ENCODE measurements around the gene GPX8. TPM values are rescaled to one million over a fixed set of nuclear protein-coding genes. Genes with fewer than 3 reads are reported as not detected.
A peak's percentile ranks its signal among the peaks of the same experiment; 100 is the strongest.

Gene GPX8
- 61.1 TPM for total RNA-seq

DNA sequence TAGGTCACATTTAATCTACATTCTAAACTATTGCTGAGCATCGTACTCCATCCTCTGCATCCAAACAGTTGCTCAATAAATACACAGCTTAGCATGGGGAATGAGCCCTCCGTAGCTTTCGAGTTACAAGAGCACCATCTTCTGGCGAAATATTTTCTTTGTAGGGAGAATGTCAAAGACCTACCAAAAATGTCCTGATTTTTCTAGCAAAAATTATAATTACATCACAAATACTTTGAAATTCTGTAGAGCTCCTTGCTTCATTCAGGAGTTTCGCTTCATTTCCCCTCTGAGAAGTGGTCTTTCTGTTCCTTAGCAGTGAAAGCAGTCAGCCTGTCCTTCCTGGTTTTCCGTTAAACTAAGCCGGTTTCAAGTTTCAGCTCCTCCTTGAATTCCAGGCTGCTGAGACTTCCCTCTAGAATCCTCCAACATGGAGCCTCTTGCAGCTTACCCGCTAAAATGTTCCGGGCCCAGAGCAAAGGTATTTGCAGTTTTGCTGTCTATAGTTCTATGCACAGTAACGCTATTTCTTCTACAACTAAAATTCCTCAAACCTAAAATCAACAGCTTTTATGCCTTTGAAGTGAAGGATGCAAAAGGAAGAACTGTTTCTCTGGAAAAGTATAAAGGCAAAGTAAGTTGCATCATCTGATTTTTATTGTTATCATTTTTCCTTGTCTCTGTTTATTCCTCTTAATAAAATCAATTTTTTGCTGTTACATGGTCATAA is at the start of gene GPX8:
GPX8 (plus strand) TSS at position 409 of the 730 bp plus-strand sequence; CDS start at position 431, 22 bp downstream.
- DNase-seq: peak; percentile 93

GRCh38 chr5:55110217-55110616 is 49.8 kb upstream of the GPX8 start:
- no peak for DNase-seq

DNA sequence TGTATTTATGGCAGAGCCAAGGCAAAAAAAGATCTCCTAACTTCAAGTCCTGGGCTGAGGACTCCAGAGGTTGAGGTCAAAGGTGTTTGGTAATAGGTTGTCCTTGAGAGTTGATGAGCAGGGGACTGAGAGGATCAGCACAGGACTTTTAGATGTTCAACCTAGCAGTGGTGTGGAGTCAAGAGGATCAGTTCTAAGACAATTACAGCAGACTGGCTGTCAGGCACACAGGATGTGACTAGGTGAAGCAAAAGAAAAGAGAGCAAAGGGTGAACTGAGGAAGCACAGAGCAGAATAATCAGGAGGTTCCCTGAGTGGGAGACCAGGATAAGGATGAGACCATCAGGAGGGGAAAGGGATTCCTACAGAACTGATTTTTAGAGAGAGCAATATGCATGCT is 46.6 kb upstream of the GPX8 start:
- DNase-seq: no peak

DNA sequence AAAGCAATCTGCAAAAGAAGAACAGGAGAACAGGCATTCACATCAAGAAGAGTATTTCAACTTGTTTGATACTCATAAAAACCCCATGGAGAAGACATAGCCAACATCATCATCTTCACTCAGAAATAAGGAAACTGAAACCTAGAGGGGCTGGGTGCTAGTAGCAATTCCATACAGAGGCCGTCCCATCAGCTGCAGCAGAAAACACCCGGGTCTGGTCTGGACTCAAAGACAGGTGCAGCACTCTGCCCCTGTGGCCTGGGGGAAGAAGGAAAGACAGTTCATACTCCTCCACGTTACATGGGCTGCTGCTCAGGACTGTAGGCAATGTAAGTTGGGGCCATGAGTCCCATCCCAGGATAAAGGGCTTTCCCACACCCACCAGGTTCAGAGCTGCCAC is 45.9 kb upstream of the GPX8 start:
- DNase-seq: no peak

GRCh38 chr5:55123365-55123764 is 36.6 kb upstream of the GPX8 start:
- DNase-seq: no peak

DNA sequence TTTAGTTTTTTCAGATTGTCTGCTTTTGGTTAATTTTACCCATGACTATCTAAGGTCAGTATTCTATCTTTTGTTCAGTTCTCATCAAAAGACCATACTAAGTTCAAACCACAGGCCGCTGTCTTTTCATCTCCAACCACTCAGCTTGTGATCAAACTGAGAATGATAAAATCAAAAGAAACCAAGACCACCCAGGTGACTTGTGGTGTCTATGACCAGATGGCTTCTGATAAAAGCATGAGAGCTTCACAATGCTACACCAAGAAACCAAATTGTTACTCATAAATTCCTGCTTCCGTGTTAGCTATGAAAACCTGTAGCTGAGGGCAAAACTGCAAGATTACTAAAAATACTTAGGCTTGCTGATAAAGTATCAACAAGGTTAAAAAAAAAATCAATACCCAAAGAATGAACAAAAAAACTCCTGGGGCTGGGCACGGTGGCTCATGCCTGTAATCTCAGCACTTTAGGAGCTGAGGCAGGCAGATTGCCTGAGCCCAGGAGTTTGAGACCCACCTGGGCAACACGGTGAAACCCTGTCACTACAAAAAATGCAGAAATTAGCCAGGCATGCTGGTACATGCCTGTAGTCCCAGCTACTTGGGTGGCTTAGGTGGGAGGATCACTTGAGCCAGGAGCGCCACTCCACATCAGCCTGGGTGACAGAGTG is 25.8 kb upstream of the GPX8 start:
- no peak for DNase-seq

GRCh38 chr5:55136521-55136920 is 23.4 kb upstream of the GPX8 start:
- DNase-seq: no peak

GRCh38 chr5:55140908-55141665 is 18.9 kb upstream of the GPX8 start:
- DNase-seq: no peak

GRCh38 chr5:55141945-55142690 is 17.9 kb upstream of the GPX8 start:
- no peak for DNase-seq

GRCh38 chr5:55143624-55144023 is 16.3 kb upstream of the GPX8 start:
- no peak for DNase-seq

DNA sequence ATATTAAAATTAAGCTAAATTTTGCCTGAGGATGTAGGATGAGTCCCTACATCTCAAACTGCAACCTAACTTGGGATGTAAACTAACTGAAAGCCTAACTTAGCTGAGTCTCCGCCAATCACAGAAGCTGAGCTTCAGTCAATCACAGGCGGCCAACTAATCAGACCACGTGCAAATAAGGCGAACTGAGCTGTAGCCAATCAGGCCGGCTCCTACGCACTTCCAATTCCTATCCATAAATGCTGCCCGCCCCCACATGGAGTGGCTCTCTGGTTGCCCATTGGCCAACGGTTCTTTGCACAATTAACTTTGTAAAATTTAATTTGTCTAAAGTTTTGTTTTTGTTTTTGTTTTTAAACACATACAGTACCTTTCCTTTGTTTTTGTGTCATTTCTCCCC is 13.9 kb upstream of the GPX8 start:
- no peak for DNase-seq

DNA sequence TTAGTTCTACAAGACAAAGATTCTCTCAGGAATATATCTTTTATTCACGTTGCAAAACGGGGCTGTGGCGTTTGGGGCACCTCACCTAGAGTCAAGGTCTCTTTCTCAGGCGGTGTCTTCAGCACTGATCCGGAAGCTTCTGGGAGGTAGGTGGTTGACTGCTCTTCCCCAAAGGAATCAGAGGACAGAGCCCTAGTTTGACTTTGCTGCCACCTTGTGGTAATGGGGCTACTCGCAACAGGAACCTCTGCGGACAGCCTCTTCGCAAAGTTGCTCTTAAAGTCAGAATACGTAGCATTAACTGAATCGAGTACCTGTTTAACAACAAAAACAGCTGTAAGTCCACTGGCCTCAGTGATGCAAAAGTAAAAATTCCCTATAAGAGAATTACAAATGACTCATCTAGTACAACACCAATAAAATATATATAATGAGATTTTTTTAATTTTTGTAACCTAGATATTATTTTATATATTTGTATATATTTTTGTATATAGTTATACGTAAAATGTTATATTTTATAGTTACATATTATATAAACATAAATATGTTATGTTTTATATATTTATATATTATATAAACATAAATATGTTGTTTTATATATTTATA is 13.3 kb upstream of the GPX8 start:
- peak; percentile 94 for DNase-seq

- no peak for DNase-seq
Observed at GRCh38 chr5:55149308-55149795, 10.6 kb upstream of the GPX8 start.

GRCh38 chr5:55151923-55152842 is 7.8 kb upstream of the GPX8 start:
- peak; percentile 22 for DNase-seq

- no peak for DNase-seq
Observed at GRCh38 chr5:55154873-55155272, 5.1 kb upstream of the GPX8 start.

GRCh38 chr5:55160493-55161209 is 680 bp downstream of the GPX8 start:
- peak; percentile 94 for DNase-seq

GRCh38 chr5:55162666-55163065 is 2.7 kb downstream of the GPX8 start:
- DNase-seq: no peak

- DNase-seq: no peak
Observed at GRCh38 chr5:55171471-55171870, 11.5 kb downstream of the GPX8 start.

GRCh38 chr5:55172051-55172899 is 12.3 kb downstream of the GPX8 start:
- peak; percentile 95 for DNase-seq
